Posterior vena cava (tissue), 2 donors: ENCODE data around the gene ORMDL3. TPM values are rescaled to one million over a fixed set of nuclear protein-coding genes. Genes with fewer than 3 reads are reported as not detected.
"Not testable (repeated sequence)": the region's sequence is repeated elsewhere in the genome, so short reads cannot be mapped to it uniquely, and the experiment has no call there.

ENCODE experiments used
- DNase-seq: peaks from one replicate; pipeline ENCODE4 v3.0.0-alpha.2; 2020; ENCODE audit warnings: low spot score
- intact Hi-C, 2 donors: fragments of 100-400 bp; cut with DNase I; formaldehyde crosslinking; loops; one replicate each; pipeline versions ENCODE4 v1.14.1 to v1.14.2; 2022 to 2023
- total RNA-seq, 2 donors: library from RNA; stranded (reverse); fragmentation: NEBNext Ultra II Directional; extraction: Animal tissue kit (Norgen Biotek cat#: 25700); gene quantifications; one replicate each; pipeline ENCODE4 v1.2.1, GENCODE V29; 2021
- donor health status: DM: yes; HTN: yes; CAD: no.
- donor health status: DM: yes; HTN: yes; CAD: no.

Gene ORMDL3
- total RNA-seq, 2 donors from 2014 or later = 32.1 to 43.2 TPM

DNA sequence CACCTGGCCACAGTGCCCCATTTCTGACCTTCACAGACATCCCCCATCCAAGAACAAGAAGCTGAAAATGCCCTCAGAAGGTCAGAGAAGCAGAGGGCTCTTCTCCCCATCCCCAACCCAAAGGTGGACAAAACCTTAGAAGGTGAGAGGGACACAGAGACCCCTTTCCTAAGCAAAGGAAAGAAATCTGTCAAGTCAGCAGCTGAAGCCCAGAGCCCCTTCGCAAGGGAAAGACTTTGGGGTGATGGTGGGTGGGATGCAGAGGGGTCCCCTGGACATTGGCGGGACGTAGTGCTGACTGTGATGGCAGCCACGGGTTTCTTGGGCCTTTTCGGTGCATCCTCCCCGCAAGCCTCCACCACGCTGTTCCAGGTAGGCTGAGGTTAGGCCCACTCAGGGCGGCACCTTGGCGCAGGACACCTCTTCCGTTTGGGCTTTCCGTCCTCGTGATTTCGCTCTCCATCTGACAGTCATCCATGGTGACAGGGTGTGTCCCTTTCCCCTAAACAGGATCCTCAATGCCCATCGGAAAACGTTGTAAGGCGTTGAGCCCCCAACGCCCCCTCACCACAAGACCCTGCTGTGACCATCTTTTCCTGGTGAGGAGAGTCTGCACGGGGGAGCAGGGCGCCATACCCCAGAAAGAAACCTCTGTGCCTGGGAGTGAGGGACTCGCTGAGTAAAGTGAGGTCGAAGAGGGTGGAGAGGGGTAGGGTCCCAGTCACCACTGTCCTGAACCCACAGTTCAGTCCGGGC is 24.7 kb upstream of the ORMDL3 start:
- DNase-seq = no peak
- intact Hi-C loops = no loop called here

DNA sequence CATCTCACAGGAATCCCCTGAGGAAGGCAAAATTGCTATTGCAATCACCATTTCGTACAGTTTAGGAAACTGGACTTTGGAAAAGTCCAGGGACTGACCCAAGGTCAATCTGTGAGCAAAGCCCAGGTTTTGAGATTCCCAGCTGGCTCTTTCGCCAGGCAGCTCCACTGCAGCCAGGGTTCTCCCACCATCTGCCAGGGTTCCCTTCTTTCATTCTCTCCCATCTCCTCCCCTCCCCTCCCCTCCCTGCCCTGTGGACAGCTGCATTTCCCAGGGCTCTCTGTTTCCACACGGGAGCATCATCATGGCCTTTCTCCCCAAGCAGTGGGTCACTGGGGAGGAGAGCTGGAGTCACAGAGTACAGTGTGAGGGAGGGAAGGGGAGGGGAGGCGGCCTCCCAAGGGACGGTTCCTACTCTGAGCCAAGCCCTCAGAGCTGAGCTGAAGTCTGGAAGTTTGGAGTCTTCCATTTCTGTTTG is 23.5 kb upstream of the ORMDL3 start:
- DNase-seq = no peak
- intact Hi-C loops = no loop called here

DNA sequence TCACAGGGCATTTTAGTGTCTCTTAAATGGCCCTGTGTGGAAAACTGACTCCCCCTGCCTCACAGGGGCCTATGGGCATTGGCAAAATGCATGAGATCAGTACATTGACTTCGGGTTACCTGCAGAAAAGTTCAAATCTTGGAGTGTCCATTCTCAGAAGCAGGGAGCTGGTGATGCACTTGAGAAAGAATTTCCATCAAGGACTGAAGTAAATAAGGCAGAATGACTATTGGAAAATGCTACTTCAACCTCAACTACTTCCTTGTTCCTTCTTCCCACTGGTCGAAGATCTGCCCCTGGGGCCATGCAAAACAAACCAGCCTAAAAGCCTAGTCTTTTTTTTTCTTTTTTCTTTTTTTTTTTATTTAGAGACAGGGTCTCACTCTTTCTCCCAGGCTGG is 21.6 kb upstream of the ORMDL3 start:
- intact Hi-C loops = no loop called here
- DNase-seq = no peak

DNA sequence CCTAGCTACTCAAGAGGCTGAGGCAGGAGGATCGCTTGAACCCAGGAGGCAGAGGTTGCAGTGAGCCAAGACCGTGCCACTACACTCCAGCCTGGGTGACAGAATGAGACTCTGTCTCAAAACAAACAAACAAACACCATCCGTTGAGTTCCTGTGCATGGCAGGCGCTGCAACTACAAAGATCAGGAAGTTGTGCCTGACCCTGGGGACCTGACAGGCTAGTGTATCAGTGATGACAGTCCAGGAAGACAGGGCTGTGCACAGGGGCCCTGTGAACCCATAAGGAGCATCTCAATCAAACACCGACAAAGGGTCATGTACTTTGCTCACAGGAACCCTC is 21.1 kb upstream of the ORMDL3 start:
- DNase-seq, intact Hi-C loops: not testable (repeated sequence)

DNA sequence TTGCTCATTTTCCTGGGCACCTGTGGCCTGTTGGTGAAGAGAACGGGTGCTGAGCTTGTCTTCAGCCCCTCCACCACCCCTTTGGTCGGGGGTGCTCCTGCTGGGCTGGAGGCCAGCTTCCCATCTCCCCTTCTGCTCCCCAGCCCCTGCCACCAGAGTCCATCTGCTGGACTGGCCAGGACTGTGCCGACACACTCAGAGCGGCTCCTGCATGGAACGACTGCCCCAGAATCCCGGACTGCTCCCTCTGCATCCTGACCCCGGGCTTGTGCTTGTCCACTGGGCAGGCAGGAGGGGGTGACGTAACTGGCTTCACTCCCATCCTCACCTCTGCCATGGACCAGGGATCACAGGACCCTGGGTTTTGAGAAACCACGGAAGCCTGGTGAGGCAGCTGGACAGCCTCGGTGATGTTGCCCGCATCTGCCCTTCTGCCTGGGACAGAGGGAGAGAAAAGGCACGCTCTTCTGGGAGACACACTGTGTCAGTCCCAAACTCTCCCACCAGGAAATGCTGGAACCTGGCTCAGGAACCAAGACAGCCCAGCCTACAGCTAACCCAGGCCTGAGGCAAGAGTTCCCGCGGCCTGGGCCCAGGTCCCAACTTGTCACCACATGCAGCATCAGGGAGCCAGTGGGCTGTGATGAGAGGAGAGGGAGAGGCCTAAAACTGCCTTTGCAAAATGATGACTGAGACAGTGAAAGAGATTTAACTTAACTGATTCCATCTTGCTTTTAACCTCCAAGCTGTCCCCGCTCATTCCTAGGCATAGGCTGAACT is 19.3 kb upstream of the ORMDL3 start:
- intact Hi-C loops = no loop called here

DNA sequence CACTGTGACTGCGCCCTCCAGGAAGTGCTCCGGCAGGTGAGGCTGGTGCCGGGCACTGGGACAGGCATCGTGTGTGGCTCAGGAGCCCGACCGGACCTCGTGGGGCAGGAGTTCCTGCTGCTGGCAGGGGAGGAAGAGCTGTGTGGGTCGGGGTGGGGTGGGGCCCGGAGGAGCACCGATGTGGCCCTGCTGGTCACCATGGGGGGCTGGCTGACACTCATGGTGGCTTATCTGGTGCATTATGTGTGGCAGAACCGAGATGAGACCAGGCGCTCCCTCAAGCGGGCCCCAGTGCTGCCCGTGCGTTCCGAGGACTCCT is 17.0 kb upstream of the ORMDL3 start:
- DNase-seq = no peak

More for the DNA sequence above, 19.3 kb upstream of the ORMDL3 start:
- DNase-seq = no peak

DNA sequence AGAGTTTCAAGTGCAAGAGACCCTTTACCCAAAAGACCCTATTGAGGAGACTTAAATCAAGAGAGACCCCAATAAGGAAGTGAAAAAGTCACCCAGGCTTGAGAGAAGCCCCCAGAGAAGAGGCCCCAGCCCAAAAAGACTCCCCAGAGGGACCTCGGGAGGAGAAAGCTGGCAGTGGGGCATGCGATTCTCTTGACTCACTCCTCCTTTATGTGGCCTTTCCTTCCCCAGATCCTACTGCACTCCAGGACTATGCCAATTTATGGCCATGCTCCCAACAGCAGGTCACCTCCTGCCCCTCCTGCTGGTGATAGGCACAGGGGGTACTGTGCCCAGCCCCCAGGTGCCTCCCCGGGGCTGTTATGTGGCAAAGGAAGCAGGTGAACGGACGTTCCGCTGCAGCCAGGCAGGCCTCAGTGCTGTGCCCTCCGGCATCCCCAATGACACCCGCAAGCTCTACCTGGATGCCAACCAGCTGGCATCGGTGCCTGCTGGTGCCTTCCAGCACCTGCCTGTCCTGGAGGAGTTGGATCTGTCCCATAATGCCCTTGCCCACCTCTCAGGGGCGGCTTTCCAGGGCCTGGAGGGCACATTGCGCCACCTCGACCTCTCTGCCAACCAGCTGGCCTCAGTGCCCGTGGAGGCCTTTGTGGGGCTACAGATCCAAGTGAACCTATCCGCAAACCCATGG is 16.4 kb upstream of the ORMDL3 start:
- DNase-seq = no peak
- intact Hi-C loops = no loop called here

More for the DNA sequence above, 17.0 kb upstream of the ORMDL3 start:
- intact Hi-C loops = no loop called here

DNA sequence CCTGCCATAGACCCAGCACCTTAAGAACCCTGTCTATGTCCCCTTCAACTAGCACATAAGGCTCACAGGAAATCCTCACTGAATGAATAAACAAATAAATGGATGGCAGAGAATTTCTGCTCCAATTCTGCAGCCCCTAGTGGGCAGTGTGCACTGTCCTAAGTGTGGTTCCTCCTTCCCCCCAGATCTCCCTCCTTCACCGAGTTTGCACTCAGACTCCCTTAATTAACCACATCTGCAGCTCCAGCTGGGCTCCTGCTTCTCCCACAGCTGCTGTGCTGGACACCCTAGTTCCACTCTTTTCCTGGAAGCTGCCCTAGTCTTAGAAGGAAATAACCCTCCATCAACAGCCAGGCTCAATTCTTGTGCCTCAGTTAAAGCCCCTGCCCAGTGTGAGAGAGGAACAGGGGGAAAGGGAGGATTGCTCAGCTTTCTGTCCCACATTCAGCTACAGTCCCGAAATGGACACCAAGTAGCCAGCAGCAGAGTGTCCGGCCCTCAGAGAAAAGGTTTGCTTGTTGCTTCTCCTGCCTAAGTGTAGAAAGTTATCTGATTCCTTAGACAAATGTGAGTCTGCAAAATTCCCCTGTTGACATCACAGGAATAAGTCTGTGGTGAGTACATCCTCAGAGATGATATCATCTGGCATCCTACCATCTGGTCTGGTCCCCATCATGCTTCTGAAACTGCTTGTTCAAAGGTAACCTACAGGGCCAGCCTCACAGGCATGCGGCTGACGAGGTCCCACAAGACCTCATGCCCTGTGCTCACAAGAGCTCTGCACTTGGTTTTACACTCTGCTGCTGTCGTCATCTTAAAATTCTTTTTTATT is 12.4 kb upstream of the ORMDL3 start:
- DNase-seq = no peak
- intact Hi-C loops = loop anchor here in 1 of 2 donors (1.0 kb wide), 1 partner anchor 10 kb away; no protein-coding TSS in a partner anchor

DNA sequence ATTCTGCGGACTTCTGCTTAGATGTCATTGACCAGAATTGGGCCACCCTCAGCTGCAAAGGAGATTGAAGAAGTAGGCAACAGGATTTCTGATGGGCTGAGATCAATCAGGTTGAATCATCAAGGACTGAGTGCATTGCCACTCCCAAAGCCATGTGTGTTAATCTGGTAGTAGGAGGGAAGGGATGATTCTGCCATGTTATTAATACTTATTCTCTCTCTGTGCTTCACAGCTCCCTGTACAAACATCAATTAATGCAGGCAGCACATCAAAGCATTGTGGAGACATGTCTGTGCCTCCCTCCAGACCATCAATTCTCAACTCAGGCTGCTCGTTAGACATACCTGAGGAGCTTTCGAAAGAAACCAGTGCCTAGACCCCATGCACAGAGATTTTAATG is 11.7 kb upstream of the ORMDL3 start:
- intact Hi-C loops = no loop called here
- DNase-seq = no peak

DNA sequence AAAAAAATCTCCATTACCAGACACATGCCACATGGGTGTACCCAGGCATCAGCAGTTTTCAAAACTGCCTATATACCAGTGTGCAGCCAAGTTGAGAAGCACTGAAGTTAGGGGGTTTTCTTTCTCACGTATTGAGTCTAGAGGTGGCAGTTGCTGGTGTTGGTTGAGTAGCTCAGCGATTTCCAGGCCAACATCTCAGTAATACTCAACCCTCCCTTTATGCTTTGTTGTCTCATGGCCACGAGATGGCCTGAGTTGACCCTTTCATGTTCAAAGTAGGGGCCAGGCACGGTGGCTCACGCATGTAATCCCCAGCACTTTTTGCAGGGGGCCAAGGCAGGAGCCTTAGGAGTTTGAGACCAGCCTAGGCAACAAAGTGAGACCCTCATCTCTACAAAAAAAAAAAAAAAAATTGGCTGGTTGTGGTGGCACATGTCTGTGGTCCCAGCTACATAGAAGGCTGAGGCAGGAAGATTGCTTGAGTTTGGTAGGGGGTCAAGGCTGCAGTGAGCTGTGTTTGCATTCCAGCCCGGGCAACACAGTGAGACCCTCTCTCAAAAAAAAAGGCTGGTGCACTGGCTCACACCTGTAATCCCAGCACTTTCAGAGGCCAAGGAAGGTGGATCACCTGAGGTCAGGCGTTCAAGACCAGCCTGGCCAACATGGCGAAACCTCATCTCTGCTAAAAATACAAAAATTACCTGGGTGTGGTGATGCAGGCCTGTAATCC is 10.9 kb upstream of the ORMDL3 start:
- intact Hi-C loops = no loop called here
- DNase-seq = no peak

DNA sequence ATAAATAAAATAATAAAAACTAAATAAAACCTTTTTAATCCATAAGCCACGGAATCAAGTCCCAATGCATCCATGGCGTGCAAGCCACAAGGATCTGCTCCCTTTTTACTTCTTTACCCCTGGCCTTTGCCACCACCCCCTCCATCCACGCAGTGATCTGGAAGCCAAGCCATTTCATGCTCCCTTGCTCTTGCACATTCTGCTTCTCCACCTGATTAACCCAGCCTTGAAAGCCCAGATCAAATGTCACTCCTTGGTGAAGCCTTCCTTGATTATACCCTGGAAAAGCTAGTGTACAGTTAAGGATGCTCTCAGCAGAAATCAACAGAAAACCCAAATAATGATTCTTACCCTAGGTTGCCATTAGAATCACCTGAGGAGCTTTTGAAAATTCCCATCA is 10.0 kb upstream of the ORMDL3 start:
- DNase-seq = no peak
- intact Hi-C loops = no loop called here

DNA sequence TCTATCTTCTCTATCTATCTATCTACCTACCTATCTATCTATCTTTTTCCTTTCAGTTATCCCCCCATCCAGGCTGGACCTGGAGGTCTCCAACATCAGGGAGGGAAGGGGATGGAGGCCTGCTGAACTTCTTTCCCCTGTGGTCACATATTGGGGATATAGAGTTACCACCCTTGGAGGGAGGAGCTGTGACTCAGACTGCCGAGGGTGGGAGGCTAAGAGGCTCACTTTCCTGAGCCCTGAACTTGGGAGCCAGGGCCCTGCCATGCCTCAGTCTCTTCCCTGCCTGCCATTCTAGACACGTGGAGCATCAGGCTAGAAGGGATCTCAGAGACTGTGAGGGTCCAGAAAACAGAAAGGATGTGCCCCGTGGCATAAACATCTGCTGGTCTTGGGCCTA is 8.5 kb upstream of the ORMDL3 start:
- intact Hi-C loops = no loop called here
- DNase-seq = no peak

DNA sequence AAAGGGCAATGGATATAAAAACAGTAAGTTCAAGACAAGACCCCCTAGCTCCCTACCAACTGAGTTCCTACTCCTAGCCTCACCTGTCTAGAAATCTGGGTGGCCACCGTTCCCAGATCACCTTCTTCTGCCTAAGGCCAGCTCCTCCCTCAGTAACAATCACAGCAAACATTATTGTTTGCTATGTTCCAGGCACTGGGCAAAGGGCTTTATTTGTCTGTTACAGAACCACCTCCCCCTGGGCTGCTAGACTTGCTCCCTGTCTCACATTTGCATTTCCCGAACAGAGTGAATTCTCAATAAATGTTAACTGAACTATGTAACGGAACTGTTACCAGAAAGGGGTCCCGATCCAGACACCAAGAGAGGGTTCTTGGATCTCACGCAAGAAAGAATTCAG is 6.9 kb upstream of the ORMDL3 start:
- intact Hi-C loops = no loop called here
- DNase-seq = no peak

DNA sequence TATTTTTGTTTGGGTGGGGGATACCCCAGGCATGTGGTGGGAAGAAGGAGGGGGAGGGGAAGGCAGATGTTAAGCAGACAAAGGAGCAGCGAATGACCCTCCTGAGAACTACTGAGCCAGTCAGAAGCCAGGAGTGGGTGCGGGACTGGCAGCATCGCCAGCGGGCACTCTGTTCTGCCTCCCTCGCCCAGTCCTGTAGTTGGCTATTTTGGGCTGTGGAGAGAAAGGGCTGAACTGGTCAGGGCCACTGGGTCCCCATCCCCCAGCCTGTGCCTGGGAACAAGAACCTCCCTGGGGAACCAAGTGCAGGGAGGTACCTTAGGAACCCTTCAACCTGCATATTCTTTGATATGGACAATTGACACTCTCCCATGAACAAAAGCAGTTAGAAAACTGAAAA is 6.5 kb upstream of the ORMDL3 start:
- intact Hi-C loops = no loop called here
- DNase-seq = no peak

DNA sequence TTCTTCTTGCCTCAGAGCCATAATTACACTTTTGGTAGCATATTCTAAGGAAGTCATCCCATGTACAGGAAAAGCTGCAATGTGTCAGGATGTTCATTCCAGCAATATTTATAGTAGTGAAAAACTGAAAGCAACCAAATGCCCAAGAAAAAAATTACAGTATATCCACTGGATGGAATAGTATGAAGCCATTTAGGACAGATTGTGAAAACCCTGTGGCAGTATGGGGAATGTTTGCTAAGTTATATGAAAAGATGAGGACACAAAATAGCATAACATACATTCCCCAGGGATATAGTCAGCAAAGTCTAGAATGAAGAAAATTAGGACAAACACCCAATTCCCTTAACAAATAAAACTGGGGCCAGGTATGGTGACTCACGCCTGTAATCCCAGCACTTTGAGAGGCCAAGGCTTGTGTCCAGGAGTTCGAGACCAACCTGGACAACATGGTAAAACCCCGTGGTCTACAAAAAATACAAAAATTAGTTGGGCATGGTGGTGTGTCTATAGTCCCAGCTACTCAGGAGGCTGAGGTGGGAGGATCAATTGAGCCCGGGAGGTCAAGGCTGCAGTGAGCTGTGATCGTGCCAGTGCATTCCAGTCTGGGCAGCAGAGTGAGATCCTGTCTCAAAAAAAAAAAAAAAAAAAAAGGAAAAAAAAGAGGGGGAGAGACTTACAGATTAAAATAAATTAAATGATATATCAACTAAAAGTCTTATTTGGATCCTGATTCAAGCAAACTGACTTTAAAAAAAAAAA is 2.4 kb upstream of the ORMDL3 start:
- intact Hi-C loops = loop anchor here in 1 of 2 donors (1.0 kb wide), 1 partner anchor 10 kb away; no protein-coding TSS in a partner anchor
- no peak for DNase-seq

DNA sequence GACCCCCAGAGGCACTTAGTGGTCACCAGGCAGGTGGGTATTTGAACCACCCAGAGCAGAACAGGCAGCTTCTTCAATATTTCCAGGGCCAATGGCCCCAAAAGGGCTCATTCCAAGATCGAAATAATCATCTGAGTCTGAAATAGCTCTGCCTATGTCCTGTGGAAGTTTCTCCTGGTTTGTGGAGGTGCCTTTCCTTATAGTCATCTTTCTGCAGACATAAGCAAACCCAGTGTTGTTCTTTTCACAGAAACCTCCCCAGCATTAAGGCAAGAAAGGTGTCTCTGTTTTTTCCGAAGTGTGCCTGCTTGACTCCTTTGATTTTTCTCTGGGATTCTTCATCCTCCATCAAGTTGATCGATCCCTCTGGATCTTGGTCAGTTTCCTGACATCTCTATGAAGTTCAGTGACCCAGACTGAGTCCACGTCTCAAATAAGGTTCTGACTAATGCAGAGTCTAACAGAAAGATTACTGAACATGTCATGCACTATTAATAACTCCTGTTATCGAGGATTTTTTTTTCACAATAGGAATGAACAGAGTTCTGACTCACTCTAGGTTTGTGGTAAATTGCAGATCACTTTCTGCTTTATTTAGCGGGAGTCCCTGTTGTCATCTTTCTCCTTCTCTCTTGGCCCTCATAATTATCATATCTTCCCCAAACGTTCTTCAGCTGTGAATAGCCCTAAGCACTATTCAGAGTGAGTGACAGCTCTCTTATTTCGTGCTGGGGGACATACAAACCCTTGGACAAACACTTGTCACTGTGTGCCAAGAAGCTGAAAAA is 1.7 kb upstream of the ORMDL3 start:
- DNase-seq = no peak
- intact Hi-C loops = no loop called here
